HCT116 (cell line): ENCODE measurements around the gene EIF1AD. TPM values are rescaled to one million over a fixed set of nuclear protein-coding genes. Genes with fewer than 3 reads are reported as not detected.

Source experiments
- ATAC-seq: fragments of 200-7000 bp; cut with Tn5 transposase; 2 replicates; pipeline ENCODE4 v1.9.1; 2020; ENCODE audit warnings: mild to moderate bottlenecking, moderate library complexity
- BruUV-seq: library from RNA; stranded (reverse); fragments of 400-500 nt; replicated peaks from 2 replicates; lab custom pipeline; 2021; lab: Mats Ljungman, UMichigan
- CTCF ChIA-PET: fragments of 300-600 bp; sonication (Branson Sonifier 250); formaldehyde crosslinking; loops from one replicate; lab custom pipeline; 2021; ENCODE audit warnings: antibody characterized with exemption; lab: Charles Lee
- POLR2A ChIA-PET: fragments of 300-600, 350-600 bp; sonication (Branson Sonifier 250); formaldehyde crosslinking; loops from one replicate; lab custom pipeline; 2021; ENCODE audit warnings: antibody characterized with exemption; lab: Charles Lee
- RAD21 ChIA-PET, 2 experiments: fragments of 300-600 bp; sonication (Branson Sonifier 250); formaldehyde crosslinking; loops; one replicate each; lab custom pipeline; 2023; ENCODE audit warnings: low total read pairs in 2 of 2; ENCODE audit not compliant: uncharacterized antibody in 2 of 2, unreplicated experiment in 2 of 2, low non-redundant PET in 1 of 2; lab: Charles Lee
- DNase-seq: peaks from one replicate; pipeline ENCODE4 v3.0.0-alpha.2; 2010; ENCODE audit warnings: low read depth, low spot score
- H2AFZ ChIP-seq: fragments of 200-600 bp; shearing (Covaris generic), sonication (generic); 2 replicates; pipeline ENCODE4 v1.6.1; 2017; ENCODE audit warnings: low read depth, mixed run types, mixed read lengths, antibody characterized with exemption, low read length; ENCODE audit not compliant: poor library complexity, severe bottlenecking
- H3K27ac ChIP-seq: 2 replicates; pipeline ENCODE4 v1.5.1; 2012; ENCODE audit warnings: low read depth, low read length
- H3K27me3 ChIP-seq: fragments of 200-600 bp; sonication (generic); 2 replicates; pipeline ENCODE4 v1.6.1; 2016; ENCODE audit warnings: mixed run types, low read length, mixed read lengths; ENCODE audit not compliant: insufficient read depth
- H3K36me3 ChIP-seq, 2 experiments: fragments of 200-500 bp in 1 of 2; fragments of 200-600 bp in 1 of 2; sonication (Bioruptor generic) in 1 of 2; sonication (generic) in 1 of 2; 2 replicates each; pipeline versions ENCODE4 v1.5.1 to v1.6.1; 2014 to 2016; ENCODE audit warnings: low read length in 2 of 2, inconsistent platforms in 1 of 2, mixed read lengths in 1 of 2, mixed run types in 1 of 2; ENCODE audit not compliant: insufficient read depth in 2 of 2, control insufficient read depth in 1 of 2
- H3K4me1 ChIP-seq, 2 experiments: fragments of 200-600 bp in 1 of 2; sonication (generic) in 1 of 2; 2 replicates each; pipeline versions ENCODE4 v1.5.1 to v1.6.1; 2012 to 2017; ENCODE audit warnings: low read length in 2 of 2, inconsistent platforms in 1 of 2, mild to moderate bottlenecking in 1 of 2, mixed read lengths in 1 of 2, mixed run types in 1 of 2, moderate library complexity in 1 of 2; ENCODE audit not compliant: insufficient read depth in 2 of 2, control insufficient read depth in 1 of 2
- H3K4me2 ChIP-seq: fragments of 200-600 bp; sonication (generic); 2 replicates; pipeline ENCODE4 v1.6.1; 2017; ENCODE audit warnings: mixed run types, low read length, mixed read lengths
- H3K4me3 ChIP-seq, 2 experiments: fragments of 200-600 bp in 1 of 2; sonication (generic) in 1 of 2; replicated peaks in 1 of 2; 2 replicates each; pipeline ENCODE4 v1.5.1; 2011 to 2016; ENCODE audit warnings: low read length in 2 of 2, control low read depth in 1 of 2, low read depth in 1 of 2, mild to moderate bottlenecking in 1 of 2, mixed read lengths in 1 of 2, mixed run types in 1 of 2
- H3K79me2 ChIP-seq: fragments of 200-600 bp; sonication (generic); 2 replicates; pipeline ENCODE4 v1.6.1; 2017; ENCODE audit warnings: mild to moderate bottlenecking, mixed run types, low read length, moderate library complexity, mixed read lengths; ENCODE audit not compliant: insufficient read depth
- H3K9ac ChIP-seq: fragments of 200-600 bp; sonication (generic); 2 replicates; pipeline ENCODE4 v1.6.1; 2016; ENCODE audit warnings: low read length, mixed read lengths
- H3K9me2 ChIP-seq: fragments of 200-600 bp; sonication (generic), shearing (Covaris generic); 2 replicates; pipeline ENCODE4 v1.6.1; 2017; ENCODE audit warnings: mixed run types, mild to moderate bottlenecking, moderate library complexity; ENCODE audit not compliant: insufficient read depth
- H3K9me3 ChIP-seq, 2 experiments: fragments of 200-500 bp in 1 of 2; fragments of 200-600 bp in 1 of 2; sonication (Bioruptor generic) in 1 of 2; sonication (generic) in 1 of 2; 2 replicates each; pipeline ENCODE4 v1.6.1; 2014 to 2017; ENCODE audit warnings: low read length in 2 of 2, mixed read lengths in 2 of 2, inconsistent platforms in 1 of 2, low read depth in 1 of 2, mild to moderate bottlenecking in 1 of 2, mixed run types in 1 of 2, moderate library complexity in 1 of 2; ENCODE audit not compliant: control insufficient read depth in 1 of 2, insufficient read depth in 1 of 2
- H4K20me1 ChIP-seq: fragments of 200-600 bp; sonication (generic), shearing (Covaris generic); 2 replicates; pipeline ENCODE4 v1.6.1; 2017; ENCODE audit warnings: mixed run types, mild to moderate bottlenecking, moderate library complexity; ENCODE audit not compliant: insufficient read depth
- EGR1 ChIP-seq: IDR thresholded peaks from 2 replicates; pipeline ENCODE4 v1.6.1; 2012; ENCODE audit warnings: low read depth
- FOSL1 ChIP-seq: IDR thresholded peaks from 2 replicates; pipeline ENCODE4 v1.6.1; 2012; ENCODE audit warnings: low read depth
- JUND ChIP-seq: IDR thresholded peaks from 2 replicates; pipeline ENCODE4 v1.6.1; 2012
- POLR2AphosphoS5 ChIP-seq: IDR thresholded peaks from 2 replicates; pipeline ENCODE4 v1.6.1; 2011; ENCODE audit warnings: mild to moderate bottlenecking, low read depth, low read length, moderate library complexity
- ZNF274 ChIP-seq: fragments of 200-500 bp; sonication (Bioruptor generic); IDR thresholded peaks from 2 replicates; pipeline ENCODE4 v1.6.1; 2014; ENCODE audit warnings: mild to moderate bottlenecking, low read depth, low read length, inconsistent platforms
- intact Hi-C: fragments of 100-400 bp; cut with micrococcal nuclease; formaldehyde crosslinking; loops from 2 replicates; pipeline ENCODE4 v1.10.0; 2022
- total RNA-seq: library from RNA; stranded (reverse); gene quantifications from one replicate; pipeline ENCODE4 v1.2.1, GENCODE V29; 2021; ENCODE audit not compliant: unreplicated experiment

Gene EIF1AD
- total RNA-seq, 1 experiment from 2014 or later = 45.5 TPM

- H3K4me1 ChIP-seq = peaks cover 52 to 90% of the 10 kb centered on the region in 2 experiments
- H3K36me3 ChIP-seq = peaks cover 11 to 21% of the 10 kb centered on the region in 2 experiments
- RAD21 ChIA-PET = no interaction called here
- CTCF ChIA-PET = interaction anchor here (0.6 to 1.3 kb wide), 2 partner anchors 14 to 149 kb away, joined by 3 to 5 read pairs; partner anchors contain the start of gene MUS81
- intact Hi-C loops = no loop called here
- H4K20me1 ChIP-seq = no peaks in the 10 kb centered on the region
- no peak overlapping the region for H2AFZ ChIP-seq
- DNase-seq (no peak), ATAC-seq (no peak)
- H3K4me2 ChIP-seq = peak overlapping the region; percentile 36
- H3K4me3 ChIP-seq = no peak overlapping the region
- H3K79me2 ChIP-seq = peaks cover 20% of the 10 kb centered on the region
- peak overlapping the region; percentile 11 for H3K9ac ChIP-seq
- H3K27ac ChIP-seq = peak overlapping the region; percentile 46
- TF ChIP-seq EGR1 = no peak
- no peaks in the 10 kb centered on the region for H3K9me2 ChIP-seq
- no peaks in the 10 kb centered on the region for H3K27me3 ChIP-seq
- POLR2A ChIA-PET = interaction anchor here (1.1 kb wide), 2 partner anchors 59 to 119 kb away, joined by 4 read pairs; partner anchors contain the start of gene CCDC85B
- BruUV-seq = no TSS peak
- no peaks in the 10 kb centered on the region for H3K9me3 ChIP-seq
These were observed 6.6 kb upstream of the EIF1AD start for GRCh38 chr11:66008468-66009101.

GRCh38 chr11:66008095-66008467 lies 6.1 kb upstream of the EIF1AD start:
- TF ChIP-seq ZNF274 = no peak
- no peak for TF ChIP-seq FOSL1
- no peak for TF ChIP-seq POLR2AphosphoS5
- TF ChIP-seq JUND = no peak
- Histone ChIP-seq H3K4me2 (peak overlapping the region; percentile 36), H4K20me1 (no peaks in the 10 kb centered on the region), H3K4me3 (no peak overlapping the region), H3K36me3 (peaks cover 11 to 24% of the 10 kb centered on the region in 2 experiments), H3K9me2 (no peaks in the 10 kb centered on the region), H3K79me2 (peaks cover 25% of the 10 kb centered on the region), H2AFZ (no peak overlapping the region), H3K27ac (peak overlapping the region; percentile 46), H3K27me3 (no peaks in the 10 kb centered on the region), H3K4me1 (peaks cover 51 to 90% of the 10 kb centered on the region in 2 experiments), H3K9ac (peak overlapping the region; percentile 11; the same call in 1 of the 2 replicates), H3K9me3 (no peaks in the 10 kb centered on the region)
- ATAC-seq = no peak
- no TSS peak for BruUV-seq
- POLR2A ChIA-PET = interaction anchor here (1.1 kb wide), 1 partner anchor 118 kb away, joined by 4 read pairs; the partner anchor contains the start of gene CCDC85B
- RAD21 ChIA-PET = no interaction called here
- DNase-seq = no peak
- intact Hi-C loops = no loop called here
- CTCF ChIA-PET = interaction anchor here (0.6 to 1.3 kb wide), 2 partner anchors 15 to 148 kb away, joined by 3 to 5 read pairs; partner anchors contain the start of gene MUS81
